MCF 10A (cell line): ENCODE results near the gene ARSD. TPM values are rescaled to one million over a fixed set of nuclear protein-coding genes. Genes with fewer than 3 reads are reported as not detected.

Source experiments
- BruUV-seq: library from RNA; stranded (reverse); fragments of 400-500 nt; replicated peaks from 2 replicates; lab custom pipeline; 2021; lab: Mats Ljungman, UMichigan
- CTCF ChIA-PET: fragments of 300-600 bp; sonication (Branson Sonifier 250); formaldehyde crosslinking; extraction: SDS; loops from one replicate; lab custom pipeline; 2021; ENCODE audit warnings: antibody characterized with exemption, inconsistent platforms; lab: Yijun Ruan, JAX
- POLR2A ChIA-PET: fragments of 300-600, 350-650 bp; sonication (Branson Sonifier 250); formaldehyde crosslinking; extraction: SDS; loops from one replicate; lab custom pipeline; 2020; ENCODE audit warnings: antibody characterized with exemption, inconsistent platforms; lab: Yijun Ruan, JAX
- DNase-seq: peaks from one replicate; pipeline ENCODE4 v3.0.0-alpha.2; 2018; ENCODE audit not compliant: unreplicated experiment
- H3K27ac Mint-ChIP-seq: one replicate; pipeline ENCODE4 v1.8.0; 2022; ENCODE audit warnings: mild to moderate bottlenecking, low read depth, mixed read lengths; ENCODE audit not compliant: unreplicated experiment
- H3K27me3 Mint-ChIP-seq: one replicate; pipeline ENCODE4 v1.8.0; 2022; ENCODE audit warnings: mixed read lengths; ENCODE audit not compliant: insufficient read depth, unreplicated experiment
- H3K36me3 Mint-ChIP-seq: one replicate; pipeline ENCODE4 v1.8.0; 2022; ENCODE audit warnings: mild to moderate bottlenecking, moderate library complexity, mixed read lengths; ENCODE audit not compliant: insufficient read depth, unreplicated experiment
- H3K4me1 Mint-ChIP-seq: one replicate; pipeline ENCODE4 v1.8.0; 2022; ENCODE audit warnings: mixed read lengths; ENCODE audit not compliant: insufficient read depth, unreplicated experiment
- H3K4me3 Mint-ChIP-seq: one replicate; pipeline ENCODE4 v1.8.0; 2022; ENCODE audit warnings: mild to moderate bottlenecking, moderate library complexity, mixed read lengths; ENCODE audit not compliant: unreplicated experiment
- H3K9me3 Mint-ChIP-seq: one replicate; pipeline ENCODE4 v1.8.0; 2022; ENCODE audit warnings: mixed read lengths; ENCODE audit not compliant: unreplicated experiment
- intact Hi-C: fragments of 100-400 bp; cut with micrococcal nuclease; formaldehyde crosslinking; loops from 2 replicates; pipeline ENCODE4 v1.14.1; 2022
- total RNA-seq: library from RNA; stranded (reverse); gene quantifications from 2 replicates; pipeline ENCODE4 v1.2.3, GENCODE V29; 2022
- TF ChIP-seq, protein P1 (sequence below): fragments of 200-600 bp; IDR thresholded peaks from one replicate; pipeline ENCODE4 v1.8.0; 2022; ENCODE audit warnings: antibody characterized with exemption, mild to moderate bottlenecking; ENCODE audit not compliant: unreplicated experiment

The ARSD gene
- total RNA-seq, 1 experiment from 2014 or later, result 21.5 TPM

DNA sequence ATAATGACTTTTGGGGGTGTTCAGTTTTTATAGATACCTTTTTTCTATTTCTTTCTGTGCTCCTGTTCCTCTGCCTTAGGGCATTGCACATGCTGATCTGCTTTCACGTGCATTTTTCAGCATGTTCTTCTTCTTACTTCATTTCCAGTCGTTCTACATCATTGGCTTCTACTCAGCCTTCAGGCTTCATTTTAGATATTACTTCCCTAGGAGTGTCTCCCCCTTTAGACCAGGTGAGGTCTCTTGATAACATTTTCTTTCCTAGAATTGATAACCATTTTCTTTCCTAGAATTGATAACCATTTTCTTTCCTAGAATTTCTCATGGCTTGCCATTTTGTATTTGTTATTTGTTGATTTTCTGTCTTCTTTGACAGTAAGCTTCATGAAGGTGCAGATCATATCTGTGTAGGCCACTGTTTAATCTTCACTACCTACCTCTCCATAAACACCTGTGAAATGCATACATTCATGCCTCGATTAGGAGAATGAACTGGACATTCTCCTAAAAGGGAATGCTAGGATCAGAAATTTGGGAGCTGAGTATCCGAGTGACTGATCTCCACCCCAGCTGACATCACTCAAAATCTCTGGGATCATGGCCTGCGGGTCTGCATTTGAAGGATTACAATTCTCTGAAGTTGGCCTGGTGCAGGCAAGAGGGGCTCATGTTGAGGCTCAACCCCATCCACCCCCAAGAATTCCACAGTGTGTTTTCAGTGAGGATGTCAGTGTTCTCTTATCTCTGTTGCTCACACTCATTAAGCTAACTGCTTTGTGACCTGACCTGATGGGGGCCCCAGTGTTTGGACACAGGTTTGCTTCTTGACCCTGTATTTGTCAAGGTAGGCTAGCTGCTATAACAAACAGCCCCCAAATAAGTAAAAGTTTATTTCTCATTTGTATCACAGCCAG lies 54.7 kb downstream of the ARSD start:
- intact Hi-C loops, result no loop called here
- Mint-ChIP-seq H3K4me1 (no peaks in the 10 kb centered on the region), H3K27ac (no peak overlapping the region), H3K36me3 (peaks cover 6% of the 10 kb centered on the region), H3K4me3 (no peak overlapping the region), H3K9me3 (no peaks in the 10 kb centered on the region), H3K27me3 (peaks cover 17% of the 10 kb centered on the region)
- TF ChIP-seq, protein P1, sequence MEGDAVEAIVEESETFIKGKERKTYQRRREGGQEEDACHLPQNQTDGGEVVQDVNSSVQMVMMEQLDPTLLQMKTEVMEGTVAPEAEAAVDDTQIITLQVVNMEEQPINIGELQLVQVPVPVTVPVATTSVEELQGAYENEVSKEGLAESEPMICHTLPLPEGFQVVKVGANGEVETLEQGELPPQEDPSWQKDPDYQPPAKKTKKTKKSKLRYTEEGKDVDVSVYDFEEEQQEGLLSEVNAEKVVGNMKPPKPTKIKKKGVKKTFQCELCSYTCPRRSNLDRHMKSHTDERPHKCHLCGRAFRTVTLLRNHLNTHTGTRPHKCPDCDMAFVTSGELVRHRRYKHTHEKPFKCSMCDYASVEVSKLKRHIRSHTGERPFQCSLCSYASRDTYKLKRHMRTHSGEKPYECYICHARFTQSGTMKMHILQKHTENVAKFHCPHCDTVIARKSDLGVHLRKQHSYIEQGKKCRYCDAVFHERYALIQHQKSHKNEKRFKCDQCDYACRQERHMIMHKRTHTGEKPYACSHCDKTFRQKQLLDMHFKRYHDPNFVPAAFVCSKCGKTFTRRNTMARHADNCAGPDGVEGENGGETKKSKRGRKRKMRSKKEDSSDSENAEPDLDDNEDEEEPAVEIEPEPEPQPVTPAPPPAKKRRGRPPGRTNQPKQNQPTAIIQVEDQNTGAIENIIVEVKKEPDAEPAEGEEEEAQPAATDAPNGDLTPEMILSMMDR, result no peak
- no peak for DNase-seq
- ChIA-PET CTCF (interaction anchor here (0.6 kb wide), 1 partner anchor 624 kb away, joined by 3 read pairs; no protein-coding TSS in a partner anchor), POLR2A (no interaction called here)
- no TSS peak for BruUV-seq

DNA sequence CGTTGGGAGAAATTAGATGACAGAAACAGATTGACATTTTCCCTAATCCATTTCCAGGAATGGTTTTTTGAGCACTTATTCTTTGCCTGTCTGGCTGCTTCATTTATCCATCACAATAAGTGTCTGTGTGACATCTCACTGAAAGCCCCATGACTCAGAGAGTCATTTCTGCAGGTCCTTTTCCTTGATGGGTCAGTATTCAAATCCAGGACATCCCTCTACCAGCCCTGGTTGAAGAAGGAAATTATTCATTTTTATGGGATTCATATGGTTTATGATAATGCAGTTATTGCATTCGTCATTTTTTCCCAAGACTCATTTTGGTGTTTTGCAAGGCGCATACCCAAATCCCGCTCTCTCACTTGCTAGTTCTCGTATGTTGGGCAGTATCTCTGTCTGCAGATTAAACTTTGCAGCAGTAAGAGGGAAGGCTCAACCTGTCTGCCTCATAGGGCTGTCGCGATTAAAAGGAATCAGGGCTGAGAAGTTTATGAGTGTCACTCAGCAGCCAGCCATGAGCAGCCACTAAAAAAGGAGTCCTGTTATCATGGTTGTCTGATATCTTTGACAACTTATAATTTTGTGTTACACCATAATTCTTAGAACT lies 56.4 kb downstream of the ARSD start:
- H3K9me3 Mint-ChIP-seq, result no peaks in the 10 kb centered on the region
- H3K27me3 Mint-ChIP-seq, result peaks cover 12% of the 10 kb centered on the region
- no peaks in the 10 kb centered on the region for H3K4me1 Mint-ChIP-seq
- intact Hi-C loops, result no loop called here
- no peak for DNase-seq
- no TSS peak for BruUV-seq
- TF ChIP-seq, protein P1, result no peak
- POLR2A ChIA-PET, result no interaction called here
- H3K4me3 Mint-ChIP-seq, result no peak overlapping the region
- CTCF ChIA-PET, result no interaction called here
- H3K36me3 Mint-ChIP-seq, result peaks cover 6% of the 10 kb centered on the region
- no peak overlapping the region for H3K27ac Mint-ChIP-seq

DNA sequence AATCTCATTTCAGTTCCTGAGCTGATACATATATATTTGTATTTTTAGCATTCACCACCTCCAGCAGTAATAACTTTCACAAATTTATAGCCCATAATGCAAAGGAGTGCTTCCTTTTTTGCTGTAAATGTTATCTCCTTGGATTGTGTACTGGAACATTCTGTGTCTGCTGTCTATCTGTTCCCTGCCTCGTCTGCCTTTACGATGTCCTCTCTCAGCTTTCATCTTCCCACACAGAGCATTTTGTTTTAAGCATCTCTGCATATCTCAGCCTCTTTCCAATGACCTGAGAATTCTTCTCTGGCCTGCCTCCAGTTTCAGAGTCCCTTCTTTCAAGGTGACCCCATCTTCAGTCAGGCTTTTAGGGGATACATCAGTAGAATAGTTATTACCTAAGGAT lies 57.3 kb downstream of the ARSD start:
- Mint-ChIP-seq H3K27me3 (peaks cover 22% of the 10 kb centered on the region), H3K4me1 (no peaks in the 10 kb centered on the region), H3K36me3 (peaks cover 6% of the 10 kb centered on the region), H3K27ac (no peak overlapping the region), H3K4me3 (no peak overlapping the region), H3K9me3 (no peaks in the 10 kb centered on the region)
- ChIA-PET CTCF (no interaction called here), POLR2A (no interaction called here)
- BruUV-seq, result no TSS peak
- intact Hi-C loops, result no loop called here
- TF ChIP-seq, protein P1, result no peak
- DNase-seq, result no peak

DNA sequence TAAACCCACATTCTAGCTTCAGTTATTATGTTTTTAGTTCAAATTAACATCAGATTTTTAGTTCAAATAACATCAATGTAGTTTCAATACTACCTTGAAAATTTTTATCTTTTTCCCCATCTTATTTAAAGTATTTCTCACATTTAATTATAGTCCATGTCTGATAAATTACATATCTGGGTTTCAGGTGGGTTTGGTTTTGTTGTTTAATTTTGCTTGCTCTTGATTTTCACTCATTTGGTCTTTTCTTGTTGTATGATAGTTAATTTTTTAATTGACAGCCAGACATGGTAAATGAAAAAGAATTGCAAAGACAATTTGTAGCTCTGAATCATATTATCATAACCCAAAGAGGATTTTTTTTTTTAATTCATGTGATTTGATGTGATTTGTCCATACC lies 58.5 kb downstream of the ARSD start:
- no TSS peak for BruUV-seq
- Mint-ChIP-seq H3K9me3 (no peaks in the 10 kb centered on the region), H3K4me1 (no peaks in the 10 kb centered on the region), H3K27me3 (peaks cover 26% of the 10 kb centered on the region), H3K4me3 (no peak overlapping the region), H3K27ac (no peak overlapping the region), H3K36me3 (peaks cover 6% of the 10 kb centered on the region)
- TF ChIP-seq, protein P1, result no peak
- ChIA-PET CTCF (interaction anchor here (1.1 kb wide), 1 partner anchor 51 kb away, joined by 3 read pairs; no protein-coding TSS in a partner anchor), POLR2A (no interaction called here)
- no peak for DNase-seq
- intact Hi-C loops, result no loop called here
